MM.1S (cell line): Measurements from ENCODE around the gene FTHL17.

ENCODE experiments used
- DNase-seq: peaks from one replicate; pipeline ENCODE4 v3.0.0-alpha.2; 2015
- H2AFZ ChIP-seq: fragments of 300-600 bp; sonication (generic); 2 replicates; pipeline ENCODE4 v1.6.0; 2016; ENCODE audit warnings: antibody characterized with exemption, low read length
- H3F3A ChIP-seq: fragments of 300-600 bp; sonication (generic); 2 replicates; pipeline ENCODE4 v1.6.1; 2016; ENCODE audit warnings: mild to moderate bottlenecking, antibody characterized with exemption, low read length, moderate library complexity, mixed read lengths; ENCODE audit not compliant: insufficient read depth
- H3K27ac ChIP-seq: fragments of 300-600 bp; sonication (generic); 2 replicates; pipeline ENCODE4 v1.5.1; 2016; ENCODE audit warnings: mild to moderate bottlenecking, low read length
- H3K27me3 ChIP-seq: fragments of 300-600 bp; sonication (generic); replicated peaks from 2 replicates; pipeline ENCODE4 v1.6.0; 2016; ENCODE audit warnings: low read length; ENCODE audit not compliant: insufficient read depth
- H3K36me3 ChIP-seq: fragments of 300-600 bp; sonication (generic); replicated peaks from 2 replicates; pipeline ENCODE4 v1.6.1; 2016; ENCODE audit warnings: mild to moderate bottlenecking, low read length, mixed read lengths; ENCODE audit not compliant: insufficient read depth
- H3K4me1 ChIP-seq: fragments of 300-600 bp; sonication (generic); 2 replicates; pipeline ENCODE4 v1.6.1; 2016; ENCODE audit warnings: low read length, mixed read lengths
- H3K4me2 ChIP-seq: fragments of 300-600 bp; sonication (generic); 2 replicates; pipeline ENCODE4 v1.6.0; 2016; ENCODE audit warnings: low read depth, low read length
- H3K4me3 ChIP-seq: fragments of 300-600 bp; sonication (generic); 2 replicates; pipeline ENCODE4 v1.5.1; 2016; ENCODE audit warnings: low read length, mixed read lengths
- H3K79me2 ChIP-seq: fragments of 300-600 bp; sonication (generic); 2 replicates; pipeline ENCODE4 v1.6.1; 2016; ENCODE audit warnings: mixed run types, low read length, mixed read lengths
- H3K9ac ChIP-seq: fragments of 300-600 bp; sonication (generic); 2 replicates; pipeline ENCODE4 v1.6.1; 2016; ENCODE audit warnings: low read length, mixed read lengths
- H3K9me2 ChIP-seq: fragments of 300-600 bp; sonication (generic); replicated peaks from 2 replicates; pipeline ENCODE4 v1.6.1; 2016; ENCODE audit warnings: mild to moderate bottlenecking, low read length, mixed read lengths; ENCODE audit not compliant: insufficient read depth
- H3K9me3 ChIP-seq: fragments of 300-600 bp; sonication (generic); replicated peaks from 2 replicates; pipeline ENCODE4 v1.6.1; 2016; ENCODE audit warnings: mild to moderate bottlenecking, low read length, mixed read lengths; ENCODE audit not compliant: insufficient read depth
- H4K20me1 ChIP-seq: fragments of 300-600 bp; sonication (generic); 2 replicates; pipeline ENCODE4 v1.6.1; 2016; ENCODE audit warnings: mild to moderate bottlenecking, low read length, moderate library complexity, mixed read lengths; ENCODE audit not compliant: insufficient read depth
- CTCF ChIP-seq: fragments of 300-600 bp; sonication (generic); IDR thresholded peaks from 2 replicates; pipeline ENCODE4 v1.5.1; 2016; ENCODE audit warnings: antibody characterized with exemption, low read length, mixed read lengths
- EZH2 ChIP-seq: fragments of 300-600 bp; sonication (generic); optimal IDR thresholded peaks from 2 replicates; pipeline ENCODE3; 2017; ENCODE audit warnings: low read depth, mild to moderate bottlenecking, antibody characterized with exemption, low read length, mixed read lengths
- EZH2phosphoT487 ChIP-seq: fragments of 300-600 bp; sonication (generic); IDR thresholded peaks from 2 replicates; pipeline ENCODE4 v1.6.1; 2018; ENCODE audit warnings: antibody characterized with exemption, low read length

FTHL17 gene

GRCh38 chrX:31114858-31115257 is 43.0 kb upstream of the FTHL17 start:
- H3K9me3 ChIP-seq, result no peaks in the 10 kb centered on the region
- no peaks in the 10 kb centered on the region for H3K36me3 ChIP-seq
- no peaks in the 10 kb centered on the region for H3F3A ChIP-seq
- no peak overlapping the region for H2AFZ ChIP-seq
- H3K9me2 ChIP-seq, result no peaks in the 10 kb centered on the region
- DNase-seq, result no peak
- no peak overlapping the region for H3K9ac ChIP-seq
- TF ChIP-seq EZH2, result no peak
- H3K4me2 ChIP-seq, result no peak overlapping the region
- no peaks in the 10 kb centered on the region for H4K20me1 ChIP-seq
- H3K79me2 ChIP-seq, result no peaks in the 10 kb centered on the region
- no peaks in the 10 kb centered on the region for H3K4me1 ChIP-seq
- H3K27ac ChIP-seq, result no peak overlapping the region
- H3K4me3 ChIP-seq, result no peak overlapping the region
- no peaks in the 10 kb centered on the region for H3K27me3 ChIP-seq

DNA sequence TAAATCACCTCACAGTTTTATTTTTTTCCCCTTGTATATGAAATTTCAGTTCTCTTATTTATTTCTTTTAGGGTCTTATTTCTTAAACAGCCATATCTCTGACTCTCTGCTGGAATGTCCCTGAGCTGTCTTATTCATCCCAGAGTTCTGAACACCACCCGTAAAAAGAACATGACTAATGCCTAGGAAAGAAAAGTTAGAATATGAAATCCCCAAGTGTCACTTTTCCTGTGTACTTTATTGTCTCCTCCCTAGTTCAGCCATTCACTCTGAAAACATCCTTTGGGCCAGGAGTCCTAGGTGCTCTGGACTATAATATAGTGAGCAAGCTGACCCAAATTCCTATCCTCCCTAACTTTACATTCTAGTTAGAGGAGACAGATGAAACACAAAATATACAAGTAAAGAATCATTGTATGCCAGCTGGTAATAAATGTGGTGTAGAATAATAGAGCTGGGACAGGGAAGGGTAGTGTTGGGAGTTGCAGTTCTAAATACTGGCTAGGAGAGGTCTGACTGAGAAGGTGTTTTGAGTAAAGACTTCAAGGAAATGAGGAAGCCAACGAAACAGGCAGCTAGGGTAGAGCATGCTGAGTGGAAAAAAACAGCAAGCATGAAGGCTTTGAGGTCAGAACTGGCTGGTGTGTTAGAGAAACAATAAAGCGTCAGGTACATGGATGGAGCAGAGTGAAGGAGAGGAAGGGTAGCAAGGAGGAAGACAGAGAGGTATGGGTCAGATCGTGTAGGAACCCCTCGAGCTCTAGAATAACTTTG is 40.6 kb upstream of the FTHL17 start:
- H3K9me2 ChIP-seq, result no peaks in the 10 kb centered on the region
- no peaks in the 10 kb centered on the region for H3K79me2 ChIP-seq
- H2AFZ ChIP-seq, result no peak overlapping the region
- no peak for TF ChIP-seq EZH2phosphoT487
- no peak for TF ChIP-seq CTCF
- no peak for TF ChIP-seq EZH2
- H3K27ac ChIP-seq, result no peak overlapping the region
- DNase-seq, result no peak
- no peaks in the 10 kb centered on the region for H3K9me3 ChIP-seq
- H3K4me2 ChIP-seq, result no peak overlapping the region
- no peaks in the 10 kb centered on the region for H4K20me1 ChIP-seq
- H3K4me1 ChIP-seq, result no peaks in the 10 kb centered on the region
- H3K27me3 ChIP-seq, result no peaks in the 10 kb centered on the region
- H3K4me3 ChIP-seq, result no peak overlapping the region
- H3K36me3 ChIP-seq, result no peaks in the 10 kb centered on the region
- no peak overlapping the region for H3K9ac ChIP-seq
- no peaks in the 10 kb centered on the region for H3F3A ChIP-seq

DNA sequence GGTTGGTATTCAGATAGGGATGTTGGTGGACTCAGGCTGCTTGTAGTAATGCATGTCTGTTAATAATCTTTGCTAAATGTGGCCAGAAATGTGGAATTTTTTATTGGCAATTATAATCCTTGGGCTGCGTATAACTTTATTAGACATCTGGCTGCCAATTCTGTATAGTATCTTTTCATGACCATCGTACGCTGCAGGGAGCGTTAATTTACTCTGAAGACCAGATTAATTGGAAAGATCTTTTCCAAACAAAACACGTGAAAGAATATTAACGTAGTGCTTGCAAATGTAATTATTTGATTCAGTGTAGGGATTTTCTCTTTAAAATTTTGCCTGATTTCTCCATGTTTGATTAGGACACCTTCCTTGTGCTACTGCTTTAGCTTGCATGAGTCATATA is 38.8 kb upstream of the FTHL17 start:
- Histone ChIP-seq H3F3A (no peaks in the 10 kb centered on the region), H3K4me1 (no peaks in the 10 kb centered on the region), H3K9me2 (no peaks in the 10 kb centered on the region), H3K79me2 (no peaks in the 10 kb centered on the region), H3K36me3 (no peaks in the 10 kb centered on the region), H3K9me3 (no peaks in the 10 kb centered on the region), H3K27me3 (no peaks in the 10 kb centered on the region), H2AFZ (no peak overlapping the region), H3K4me3 (no peak overlapping the region), H3K9ac (no peak overlapping the region), H4K20me1 (no peaks in the 10 kb centered on the region), H3K27ac (no peak overlapping the region), H3K4me2 (no peak overlapping the region)
- no peak for DNase-seq
- TF ChIP-seq CTCF, result no peak
- TF ChIP-seq EZH2phosphoT487, result no peak
- no peak for TF ChIP-seq EZH2

DNA sequence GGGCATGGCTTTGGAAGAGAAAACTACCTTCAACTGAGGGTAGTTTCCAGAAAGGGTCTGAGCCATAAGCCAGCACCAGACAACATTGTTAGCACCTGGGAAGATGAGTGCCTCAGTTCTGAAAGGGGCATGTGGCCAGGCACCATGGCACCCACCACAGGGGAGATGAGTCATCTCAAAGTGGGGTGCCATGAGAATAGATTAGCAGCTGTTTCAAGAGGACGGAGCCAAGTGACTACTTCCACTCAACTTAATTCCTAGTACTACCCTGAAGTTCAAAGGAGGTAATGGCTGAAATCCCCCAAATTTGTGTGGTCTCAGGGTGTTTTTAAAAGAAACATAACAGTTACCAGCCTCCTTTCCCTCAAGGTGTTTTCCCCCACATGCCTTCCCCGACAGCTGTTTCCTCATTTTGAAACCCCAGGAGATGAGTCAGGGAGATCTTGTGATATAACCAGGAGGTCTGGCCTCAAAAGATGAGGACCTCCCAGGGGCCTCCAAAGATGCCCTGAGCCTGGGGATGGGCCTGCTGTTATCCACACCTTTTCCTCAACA is 27.8 kb upstream of the FTHL17 start:
- Histone ChIP-seq H3K9me2 (no peaks in the 10 kb centered on the region), H3K4me1 (no peaks in the 10 kb centered on the region), H3K9me3 (no peaks in the 10 kb centered on the region), H3F3A (no peaks in the 10 kb centered on the region), H4K20me1 (no peaks in the 10 kb centered on the region), H3K4me3 (no peak overlapping the region), H3K9ac (no peak overlapping the region), H3K4me2 (no peak overlapping the region), H3K27me3 (no peaks in the 10 kb centered on the region), H3K27ac (no peak overlapping the region), H3K79me2 (no peaks in the 10 kb centered on the region), H3K36me3 (no peaks in the 10 kb centered on the region), H2AFZ (no peak overlapping the region)
- DNase-seq, result no peak
- TF ChIP-seq EZH2phosphoT487 (no peak), CTCF (no peak), EZH2 (no peak)
